HCT116 (cell line): ENCODE measurements around the gene SLX9. TPM values are rescaled to one million over a fixed set of nuclear protein-coding genes. Genes with fewer than 3 reads are reported as not detected.
"Not testable (repeated sequence)": the region's sequence is repeated elsewhere in the genome, so short reads cannot be mapped to it uniquely, and the experiment has no call there.

Experiments used
- ATAC-seq: fragments of 200-7000 bp; cut with Tn5 transposase; 2 replicates; pipeline ENCODE4 v1.9.1; 2020; ENCODE audit warnings: mild to moderate bottlenecking, moderate library complexity
- BruUV-seq: library from RNA; stranded (reverse); fragments of 400-500 nt; replicated peaks from 2 replicates; lab custom pipeline; 2021; lab: Mats Ljungman, UMichigan
- CTCF ChIA-PET: fragments of 300-600 bp; sonication (Branson Sonifier 250); formaldehyde crosslinking; loops from one replicate; lab custom pipeline; 2021; ENCODE audit warnings: antibody characterized with exemption; lab: Charles Lee
- POLR2A ChIA-PET: fragments of 300-600, 350-600 bp; sonication (Branson Sonifier 250); formaldehyde crosslinking; loops from one replicate; lab custom pipeline; 2021; ENCODE audit warnings: antibody characterized with exemption; lab: Charles Lee
- RAD21 ChIA-PET, 2 experiments: fragments of 300-600 bp; sonication (Branson Sonifier 250); formaldehyde crosslinking; loops; one replicate each; lab custom pipeline; 2023; ENCODE audit warnings: low total read pairs in 2 of 2; ENCODE audit not compliant: uncharacterized antibody in 2 of 2, unreplicated experiment in 2 of 2, low non-redundant PET in 1 of 2; lab: Charles Lee
- DNase-seq: peaks from one replicate; pipeline ENCODE4 v3.0.0-alpha.2; 2010; ENCODE audit warnings: low read depth, low spot score
- H2AFZ ChIP-seq: fragments of 200-600 bp; shearing (Covaris generic), sonication (generic); 2 replicates; pipeline ENCODE4 v1.6.1; 2017; ENCODE audit warnings: low read depth, mixed run types, mixed read lengths, antibody characterized with exemption, low read length; ENCODE audit not compliant: poor library complexity, severe bottlenecking
- H3K27ac ChIP-seq: 2 replicates; pipeline ENCODE4 v1.5.1; 2012; ENCODE audit warnings: low read depth, low read length
- H3K27me3 ChIP-seq: fragments of 200-600 bp; sonication (generic); 2 replicates; pipeline ENCODE4 v1.6.1; 2016; ENCODE audit warnings: mixed run types, low read length, mixed read lengths; ENCODE audit not compliant: insufficient read depth
- H3K36me3 ChIP-seq, 2 experiments: fragments of 200-500 bp in 1 of 2; fragments of 200-600 bp in 1 of 2; sonication (Bioruptor generic) in 1 of 2; sonication (generic) in 1 of 2; 2 replicates each; pipeline versions ENCODE4 v1.5.1 to v1.6.1; 2014 to 2016; ENCODE audit warnings: low read length in 2 of 2, inconsistent platforms in 1 of 2, mixed read lengths in 1 of 2, mixed run types in 1 of 2; ENCODE audit not compliant: insufficient read depth in 2 of 2, control insufficient read depth in 1 of 2
- H3K4me1 ChIP-seq, 2 experiments: fragments of 200-600 bp in 1 of 2; sonication (generic) in 1 of 2; 2 replicates each; pipeline versions ENCODE4 v1.5.1 to v1.6.1; 2012 to 2017; ENCODE audit warnings: low read length in 2 of 2, inconsistent platforms in 1 of 2, mild to moderate bottlenecking in 1 of 2, mixed read lengths in 1 of 2, mixed run types in 1 of 2, moderate library complexity in 1 of 2; ENCODE audit not compliant: insufficient read depth in 2 of 2, control insufficient read depth in 1 of 2
- H3K4me2 ChIP-seq: fragments of 200-600 bp; sonication (generic); 2 replicates; pipeline ENCODE4 v1.6.1; 2017; ENCODE audit warnings: mixed run types, low read length, mixed read lengths
- H3K4me3 ChIP-seq, 2 experiments: fragments of 200-600 bp in 1 of 2; sonication (generic) in 1 of 2; replicated peaks in 1 of 2; 2 replicates each; pipeline ENCODE4 v1.5.1; 2011 to 2016; ENCODE audit warnings: low read length in 2 of 2, control low read depth in 1 of 2, low read depth in 1 of 2, mild to moderate bottlenecking in 1 of 2, mixed read lengths in 1 of 2, mixed run types in 1 of 2
- H3K79me2 ChIP-seq: fragments of 200-600 bp; sonication (generic); 2 replicates; pipeline ENCODE4 v1.6.1; 2017; ENCODE audit warnings: mild to moderate bottlenecking, mixed run types, low read length, moderate library complexity, mixed read lengths; ENCODE audit not compliant: insufficient read depth
- H3K9ac ChIP-seq: fragments of 200-600 bp; sonication (generic); 2 replicates; pipeline ENCODE4 v1.6.1; 2016; ENCODE audit warnings: low read length, mixed read lengths
- H3K9me2 ChIP-seq: fragments of 200-600 bp; sonication (generic), shearing (Covaris generic); 2 replicates; pipeline ENCODE4 v1.6.1; 2017; ENCODE audit warnings: mixed run types, mild to moderate bottlenecking, moderate library complexity; ENCODE audit not compliant: insufficient read depth
- H3K9me3 ChIP-seq, 2 experiments: fragments of 200-500 bp in 1 of 2; fragments of 200-600 bp in 1 of 2; sonication (Bioruptor generic) in 1 of 2; sonication (generic) in 1 of 2; 2 replicates each; pipeline ENCODE4 v1.6.1; 2014 to 2017; ENCODE audit warnings: low read length in 2 of 2, mixed read lengths in 2 of 2, inconsistent platforms in 1 of 2, low read depth in 1 of 2, mild to moderate bottlenecking in 1 of 2, mixed run types in 1 of 2, moderate library complexity in 1 of 2; ENCODE audit not compliant: control insufficient read depth in 1 of 2, insufficient read depth in 1 of 2
- H4K20me1 ChIP-seq: fragments of 200-600 bp; sonication (generic), shearing (Covaris generic); 2 replicates; pipeline ENCODE4 v1.6.1; 2017; ENCODE audit warnings: mixed run types, mild to moderate bottlenecking, moderate library complexity; ENCODE audit not compliant: insufficient read depth
- ATF3 ChIP-seq: IDR thresholded peaks from 2 replicates; pipeline ENCODE4 v1.6.1; 2012
- CBX3 ChIP-seq: IDR thresholded peaks from 2 replicates; pipeline ENCODE4 v1.6.1; 2012; ENCODE audit warnings: low read depth
- CEBPB ChIP-seq: IDR thresholded peaks from 2 replicates; pipeline ENCODE4 v1.6.1; 2012; ENCODE audit warnings: low read depth
- EGR1 ChIP-seq: IDR thresholded peaks from 2 replicates; pipeline ENCODE4 v1.6.1; 2012; ENCODE audit warnings: low read depth
- ELF1 ChIP-seq: IDR thresholded peaks from 2 replicates; pipeline ENCODE4 v1.6.1; 2012; ENCODE audit warnings: low read depth, borderline replicate concordance
- EZH2phosphoT487 ChIP-seq: fragments of 200-600 bp; IDR thresholded peaks from 2 replicates; pipeline ENCODE4 v1.6.1; 2018; ENCODE audit warnings: antibody characterized with exemption, borderline replicate concordance
- FOSL1 ChIP-seq: IDR thresholded peaks from 2 replicates; pipeline ENCODE4 v1.6.1; 2012; ENCODE audit warnings: low read depth
- JUND ChIP-seq: IDR thresholded peaks from 2 replicates; pipeline ENCODE4 v1.6.1; 2012
- MAX ChIP-seq: IDR thresholded peaks from 2 replicates; pipeline ENCODE4 v1.6.1; 2012
- POLR2A ChIP-seq: IDR thresholded peaks from 2 replicates; pipeline ENCODE4 v1.7.0; 2011; ENCODE audit warnings: borderline replicate concordance; ENCODE audit not compliant: insufficient read depth, insufficient read length; ENCODE audit errors: extremely low read depth
- POLR2AphosphoS5 ChIP-seq: IDR thresholded peaks from 2 replicates; pipeline ENCODE4 v1.6.1; 2011; ENCODE audit warnings: mild to moderate bottlenecking, low read depth, low read length, moderate library complexity
- SIN3A ChIP-seq: IDR thresholded peaks from 2 replicates; pipeline ENCODE4 v1.6.1; 2012; ENCODE audit warnings: low read depth
- SP1 ChIP-seq: IDR thresholded peaks from 2 replicates; pipeline ENCODE4 v1.6.1; 2012; ENCODE audit warnings: low read depth
- SRF ChIP-seq: IDR thresholded peaks from 2 replicates; pipeline ENCODE4 v1.6.1; 2012; ENCODE audit warnings: low read depth
- TCF7L2 ChIP-seq: IDR thresholded peaks from 2 replicates; pipeline ENCODE4 v1.7.0; 2011; ENCODE audit warnings: borderline replicate concordance, inconsistent platforms; ENCODE audit not compliant: insufficient read depth, insufficient read length; ENCODE audit errors: extremely low read depth
- YY1 ChIP-seq: IDR thresholded peaks from 2 replicates; pipeline ENCODE4 v1.6.1; 2011; ENCODE audit warnings: low read length, low read depth, moderate library complexity, mild to moderate bottlenecking; ENCODE audit not compliant: insufficient replicate concordance; ENCODE audit errors: extremely low read depth
- ZNF274 ChIP-seq: fragments of 200-500 bp; sonication (Bioruptor generic); IDR thresholded peaks from 2 replicates; pipeline ENCODE4 v1.6.1; 2014; ENCODE audit warnings: mild to moderate bottlenecking, low read depth, low read length, inconsistent platforms
- intact Hi-C: fragments of 100-400 bp; cut with micrococcal nuclease; formaldehyde crosslinking; loops from 2 replicates; pipeline ENCODE4 v1.10.0; 2022
- total RNA-seq: library from RNA; stranded (reverse); gene quantifications from one replicate; pipeline ENCODE4 v1.2.1, GENCODE V29; 2021; ENCODE audit not compliant: unreplicated experiment

SLX9 gene
- total RNA-seq, 1 experiment from 2014 or later, result 61.9 TPM

GRCh38 chr21:44912506-44913412 is 27.1 kb upstream of the SLX9 start:
- H3K36me3 ChIP-seq, H3K4me2 ChIP-seq, H3K27me3 ChIP-seq, H4K20me1 ChIP-seq, H3K9me2 ChIP-seq, POLR2A ChIA-PET, BruUV-seq, CTCF ChIA-PET, H3K27ac ChIP-seq, DNase-seq, H3K4me3 ChIP-seq, H2AFZ ChIP-seq, ATAC-seq, H3K9ac ChIP-seq, intact Hi-C loops, RAD21 ChIA-PET, H3K9me3 ChIP-seq, H3K79me2 ChIP-seq: not testable (repeated sequence)
- peaks cover 10 to 38% of the 10 kb centered on the region in 2 experiments; a peak in 3 of 4 replicates for H3K4me1 ChIP-seq

- no peak overlapping the region for H3K4me3 ChIP-seq
- RAD21 ChIA-PET, result no interaction called here
- H3K27ac ChIP-seq, result no peak overlapping the region
- peaks cover 10 to 38% of the 10 kb centered on the region in 2 experiments; a peak in 3 of 4 replicates for H3K4me1 ChIP-seq
- TF ChIP-seq POLR2AphosphoS5 (no peak), POLR2A (no peak), SIN3A (no peak), ZNF274 (no peak), CEBPB (no peak), SP1 (no peak), YY1 (no peak), ATF3 (no peak), FOSL1 (no peak), EZH2phosphoT487 (no peak), CBX3 (no peak), JUND (no peak), EGR1 (no peak), TCF7L2 (no peak), ELF1 (no peak), MAX (no peak), SRF (no peak)
- H3K79me2 ChIP-seq, result no peaks in the 10 kb centered on the region
- H2AFZ ChIP-seq, result no peak overlapping the region
- DNase-seq, result no peak
- POLR2A ChIA-PET, result no interaction called here
- no peak for ATAC-seq
- no peaks in the 10 kb centered on the region for H3K9me3 ChIP-seq
- H3K27me3 ChIP-seq, result peaks cover 5% of the 10 kb centered on the region; the same call in 1 of the 2 replicates
- H3K36me3 ChIP-seq, result no peaks in the 10 kb centered on the region
- H3K9me2 ChIP-seq, result no peaks in the 10 kb centered on the region
- intact Hi-C loops, result no loop called here
- no peak overlapping the region for H3K9ac ChIP-seq
- no peak overlapping the region for H3K4me2 ChIP-seq
- H4K20me1 ChIP-seq, result no peaks in the 10 kb centered on the region
- BruUV-seq, result no TSS peak
- CTCF ChIA-PET, result no interaction called here
Measured at GRCh38 chr21:44913425-44914175, 26.2 kb upstream of the SLX9 start.
